H1 (cell line): Measurements from ENCODE around the gene NUP50. TPM values are rescaled to one million over a fixed set of nuclear protein-coding genes. Genes with fewer than 3 reads are reported as not detected.

ENCODE experiments used
- CTCF ChIA-PET: fragments of 300-600 bp; sonication (Branson Sonifier 250); formaldehyde crosslinking; loops from one replicate; lab custom pipeline; 2021; ENCODE audit not compliant: partially characterized antibody; lab: Charles Lee
- POLR2A ChIA-PET: fragments of 300-600 bp; sonication (Branson Sonifier 250); formaldehyde crosslinking; loops from one replicate; lab custom pipeline; 2021; ENCODE audit warnings: inconsistent platforms; ENCODE audit not compliant: partially characterized antibody; lab: Charles Lee
- DNase-seq, 2 experiments: peaks; one replicate each; pipeline versions ENCODE4 v3.0.0 to v3.0.0-alpha.2; 2010 to 2022; ENCODE audit warnings: low spot score in 2 of 2, low read depth in 1 of 2, mixed read lengths in 1 of 2
- FAIRE-seq: peaks from 2 replicates; lab custom pipeline; 2011; peaks lifted over from hg19 to GRCh38; lab: Jason Lieb, UNC
- H2AFZ ChIP-seq: 2 replicates; pipeline ENCODE4 v1.8.1; 2012; ENCODE audit warnings: low read length, inconsistent platforms
- H2AK5ac ChIP-seq: 2 replicates; pipeline ENCODE4 v1.6.1; 2013; ENCODE audit warnings: low read depth, low read length
- H2BK120ac ChIP-seq: replicated peaks from 2 replicates; pipeline ENCODE3; 2013; ENCODE audit warnings: low read depth, low read length, inconsistent platforms
- H2BK12ac ChIP-seq: 2 replicates; pipeline ENCODE4 v1.6.1; 2013; ENCODE audit warnings: low read depth, low read length
- H2BK15ac ChIP-seq: 2 replicates; pipeline ENCODE4 v1.6.1; 2013; ENCODE audit warnings: low read length
- H2BK20ac ChIP-seq: 2 replicates; pipeline ENCODE4 v1.6.1; 2013; ENCODE audit warnings: low read length
- H2BK5ac ChIP-seq: 2 replicates; pipeline ENCODE4 v1.6.1; 2013; ENCODE audit warnings: low read depth, low read length
- H3K14ac ChIP-seq: 2 replicates; pipeline ENCODE4 v1.6.1; 2013; ENCODE audit warnings: inconsistent platforms; ENCODE audit not compliant: insufficient read length
- H3K18ac ChIP-seq: 2 replicates; pipeline ENCODE4 v1.6.1; 2013; ENCODE audit warnings: low read length; ENCODE audit errors: extremely low read depth
- H3K23ac ChIP-seq: 2 replicates; pipeline ENCODE4 v1.6.1; 2013; ENCODE audit warnings: inconsistent platforms; ENCODE audit not compliant: insufficient read length
- H3K23me2 ChIP-seq: 2 replicates; pipeline ENCODE4 v1.6.1; 2013; ENCODE audit warnings: low read depth, low read length
- H3K27ac ChIP-seq: 2 replicates; pipeline ENCODE4 v1.6.1; 2011; ENCODE audit warnings: low read depth, low read length, inconsistent platforms
- H3K27me3 ChIP-seq, 4 experiments: replicated peaks in 1 of 4; 1 replicate in 1 of 4; 2 replicates in 3 of 4; pipeline versions ENCODE4 v1.6.1 to v1.8.1; 2011 to 2013; ENCODE audit warnings: low read length in 3 of 4, mild to moderate bottlenecking in 3 of 4, inconsistent platforms in 2 of 4, mixed read lengths in 2 of 4, moderate library complexity in 1 of 4; ENCODE audit not compliant: control insufficient read depth in 3 of 4, insufficient read depth in 3 of 4; ENCODE audit errors: extremely low read depth in 1 of 4
- H3K36me3 ChIP-seq, 4 experiments: 2 replicates each; pipeline versions ENCODE4 v1.6.1 to v1.8.1; 2011 to 2013; ENCODE audit warnings: mild to moderate bottlenecking in 4 of 4, low read length in 3 of 4, moderate library complexity in 2 of 4, control low read depth in 1 of 4, inconsistent platforms in 1 of 4; ENCODE audit not compliant: insufficient read depth in 4 of 4, control insufficient read depth in 2 of 4
- H3K4ac ChIP-seq: replicated peaks from 2 replicates; pipeline ENCODE3; 2013; ENCODE audit warnings: low read length, low read depth, mixed read lengths, inconsistent platforms; ENCODE audit not compliant: insufficient read length
- H3K4me1 ChIP-seq, 4 experiments: replicated peaks in 1 of 4; 1 replicate in 1 of 4; 2 replicates in 3 of 4; pipeline versions ENCODE4 v1.6.1 to v1.8.1; 2011 to 2013; ENCODE audit warnings: low read length in 3 of 4, inconsistent platforms in 2 of 4, mixed read lengths in 1 of 4; ENCODE audit not compliant: insufficient read depth in 4 of 4, control insufficient read depth in 3 of 4
- H3K4me2 ChIP-seq, 2 experiments: 2 replicates each; pipeline versions ENCODE4 v1.6.1 to v1.8.1; 2011 to 2013; ENCODE audit warnings: low read depth in 2 of 2, low read length in 2 of 2, control low read depth in 1 of 2, inconsistent platforms in 1 of 2, mild to moderate bottlenecking in 1 of 2; ENCODE audit not compliant: insufficient read depth in 1 of 2
- H3K4me3 ChIP-seq, 4 experiments: fragments of 200-600, 300-600 bp in 1 of 4; sonication (generic), shearing (Covaris generic), sonication (Bioruptor Twin) in 1 of 4; 2 replicates each; pipeline versions ENCODE4 v1.5.1 to v1.8.1; 2011 to 2016; ENCODE audit warnings: low read length in 4 of 4, low read depth in 3 of 4, control low read depth in 2 of 4, inconsistent platforms in 2 of 4, mild to moderate bottlenecking in 2 of 4, mixed read lengths in 1 of 4, moderate library complexity in 1 of 4; ENCODE audit not compliant: insufficient read depth in 2 of 4; ENCODE audit errors: extremely low read depth in 1 of 4
- H3K56ac ChIP-seq: replicated peaks from 2 replicates; pipeline ENCODE3; 2013; ENCODE audit warnings: low read depth, mild to moderate bottlenecking, mixed read lengths, low read length, inconsistent platforms; ENCODE audit not compliant: insufficient read length
- H3K79me1 ChIP-seq: 2 replicates; pipeline ENCODE4 v1.6.1; 2013; ENCODE audit warnings: low read depth, low read length, control low read depth
- H3K79me2 ChIP-seq, 2 experiments: 2 replicates each; pipeline versions ENCODE4 v1.6.1 to v1.8.1; 2012 to 2013; ENCODE audit warnings: low read length in 2 of 2, mild to moderate bottlenecking in 2 of 2, inconsistent platforms in 1 of 2; ENCODE audit not compliant: insufficient read depth in 2 of 2, control insufficient read depth in 1 of 2
- H3K9ac ChIP-seq, 4 experiments: replicated peaks in 1 of 4; 1 replicate in 1 of 4; 2 replicates in 3 of 4; pipeline versions ENCODE4 v1.6.1 to v1.8.1; 2011 to 2013; ENCODE audit warnings: low read depth in 3 of 4, low read length in 3 of 4, control low read depth in 2 of 4, mild to moderate bottlenecking in 2 of 4, moderate library complexity in 2 of 4, inconsistent platforms in 1 of 4; ENCODE audit errors: extremely low read depth in 1 of 4
- H3K9me3 ChIP-seq, 2 experiments: 2 replicates each; pipeline versions ENCODE4 v1.6.1 to v1.8.1; 2012 to 2013; ENCODE audit warnings: mild to moderate bottlenecking in 2 of 2, moderate library complexity in 2 of 2, control low read depth in 1 of 2, inconsistent platforms in 1 of 2, low read depth in 1 of 2, low read length in 1 of 2, mixed read lengths in 1 of 2; ENCODE audit not compliant: insufficient read depth in 2 of 2
- H4K20me1 ChIP-seq, 2 experiments: replicated peaks in 1 of 2; 2 replicates each; pipeline versions ENCODE3 to v1.8.1; 2011 to 2013; ENCODE audit warnings: inconsistent platforms in 2 of 2, low read length in 2 of 2, mild to moderate bottlenecking in 1 of 2; ENCODE audit not compliant: insufficient read depth in 2 of 2, control insufficient read depth in 1 of 2
- H4K5ac ChIP-seq: 2 replicates; pipeline ENCODE4 v1.6.1; 2013; ENCODE audit warnings: low read length, low read depth, mixed read lengths, inconsistent platforms; ENCODE audit not compliant: insufficient read length
- H4K8ac ChIP-seq: 2 replicates; pipeline ENCODE4 v1.8.0; 2013; ENCODE audit warnings: mild to moderate bottlenecking, moderate library complexity, low read length, inconsistent platforms; ENCODE audit not compliant: insufficient read depth; ENCODE audit errors: extremely low read depth
- H4K91ac ChIP-seq: replicated peaks from 2 replicates; pipeline ENCODE3; 2013; ENCODE audit warnings: low read length, mixed read lengths, inconsistent platforms; ENCODE audit not compliant: insufficient read length
- CHD2 ChIP-seq: IDR thresholded peaks from 2 replicates; pipeline ENCODE4 v1.6.1; 2012; ENCODE audit warnings: low read length, improper control_type of control experiment
- TCF12 ChIP-seq: IDR thresholded peaks from 2 replicates; pipeline ENCODE4 v1.6.1; 2011; ENCODE audit warnings: low read depth, mild to moderate bottlenecking, low read length
- WGBS, 2 experiments: shearing (Covaris generic) in 1 of 2; methylation state at CpG; one replicate each; pipeline versions ENCODE4 v1.1.6 to v1.1.7; 2013 to 2015; ENCODE audit warnings: low lambda C conversion rate in 2 of 2, mixed read lengths in 2 of 2, inconsistent platforms in 1 of 2, low coverage in 1 of 2, missing lambda C conversion rate in 1 of 2; ENCODE audit not compliant: insufficient replicate concordance in 2 of 2, insufficient coverage in 1 of 2, insufficient read length in 1 of 2; ENCODE audit errors: extremely low coverage in 1 of 2, missing lambda C conversion rate in 1 of 2; 5-methylcytosine and 5-hydroxymethylcytosine counted together
- polyA plus RNA-seq, 7 experiments: library from polyadenylated mRNA; depleted of rRNA in 3 of 7; stranded (reverse) in 5 of 7; unstranded in 2 of 7; fragments of >200 nt in 5 of 7; fragments of 200-250 nt in 2 of 7; gene quantifications; 1 replicate in 5 of 7; 2 replicates in 1 of 7; 4 replicates in 1 of 7; pipeline versions ENCODE4 v1.2.1 to v1.2.3, GENCODE V29; 2011 to 2013; ENCODE audit warnings: missing spikeins in 2 of 7, mixed read lengths in 2 of 7
- total RNA-seq: library from RNA; stranded (reverse); fragmentation: NEBNext Ultra II Directional; extraction: Animal tissue kit (Norgen Biotek cat#: 25700); gene quantifications from 2 replicates; pipeline ENCODE4 v1.2.1, GENCODE V29; 2021

Gene NUP50
- total and polyA plus RNA-seq, 2 of the 8 experiments (the other 6 are each of a cell fraction or from before 2014, with no cell fraction given), result 20.0 to 112 TPM

- CTCF ChIA-PET, result interaction anchor here (1.3 kb wide), 1 partner anchor 10 kb away, joined by 4 read pairs; no protein-coding TSS in a partner anchor
- TF ChIP-seq TCF12 (no peak), CHD2 (no peak)
These were observed 59.8 kb downstream of the NUP50 start for GRCh38 chr22:45223304-45224117.

More at GRCh38 chr22:45223304-45224117, 59.8 kb downstream of the NUP50 start:
- H3K23me2 ChIP-seq, result no peaks in the 10 kb centered on the region
- no peak overlapping the region for H3K18ac ChIP-seq
- no peak overlapping the region for H2AFZ ChIP-seq
- no peak overlapping the region for H3K56ac ChIP-seq
- DNase-seq, result no peak
- H3K36me3 ChIP-seq, result no peaks in the 10 kb centered on the region
- no peak overlapping the region for H3K4me2 ChIP-seq
- peaks cover 0 to 9% of the 10 kb centered on the region in 2 experiments; a peak in 2 of 4 replicates for H3K79me2 ChIP-seq
- peaks cover 2 to 20% of the 10 kb centered on the region in 2 experiments for H4K20me1 ChIP-seq
- FAIRE-seq, result no peak
- H3K4ac ChIP-seq, result no peak overlapping the region
- no peak overlapping the region for H2BK20ac ChIP-seq
- H3K4me1 ChIP-seq, result peaks cover 5 to 24% (median 13%) of the 10 kb centered on the region in 4 experiments
- H2BK15ac ChIP-seq, result no peak overlapping the region
- H2BK12ac ChIP-seq, result no peak overlapping the region
- no peak overlapping the region for H2BK120ac ChIP-seq
- H4K8ac ChIP-seq, result no peak overlapping the region
- H3K9me3 ChIP-seq, result no peaks in the 10 kb centered on the region
- no peaks in the 10 kb centered on the region for H3K27me3 ChIP-seq
- no peak overlapping the region for H3K4me3 ChIP-seq
- POLR2A ChIA-PET, result interaction anchor here (0.7 kb wide), 1 partner anchor 50 kb away, joined by 4 read pairs; no protein-coding TSS in a partner anchor
- H2AK5ac ChIP-seq, result no peak overlapping the region; the same call in 1 of the 2 replicates
- H4K5ac ChIP-seq, result no peak overlapping the region
- no peak overlapping the region for H2BK5ac ChIP-seq
- 87% methylated on average over 5 of the region's 5 CpGs; no CpG with 5 or more reads in 1 of the 2 experiments for WGBS, 2 experiments
- no peak overlapping the region for H4K91ac ChIP-seq
- no peak overlapping the region for H3K23ac ChIP-seq
- no peak overlapping the region for H3K9ac ChIP-seq
- peaks cover 2% of the 10 kb centered on the region; the same call in 1 of the 2 replicates for H3K79me1 ChIP-seq
- no peak overlapping the region for H3K27ac ChIP-seq
- no peak overlapping the region for H3K14ac ChIP-seq
